CD4-positive, alpha-beta T cell (primary cell): ENCODE data around the gene NAPB. TPM values are rescaled to one million over a fixed set of nuclear protein-coding genes. Genes with fewer than 3 reads are reported as not detected.

Experiments used
- ATAC-seq: fragments of 200-7000 bp; cut with Tn5 transposase; one replicate; pipeline ENCODE4 v1.10.0; 2022; ENCODE audit warnings: mild to moderate bottlenecking; ENCODE audit not compliant: poor library complexity
- CTCF ChIA-PET: fragments of 350-600 bp; sonication (Branson Sonifier 250); formaldehyde crosslinking; loops from one replicate; lab custom pipeline; 2021; ENCODE audit warnings: antibody characterized with exemption, inconsistent platforms; lab: Charles Lee
- POLR2A ChIA-PET: fragments of 350-600 bp; sonication (Branson Sonifier 250); formaldehyde crosslinking; loops from one replicate; lab custom pipeline; 2021; ENCODE audit warnings: antibody characterized with exemption, inconsistent platforms; lab: Charles Lee
- DNase-seq, 14 experiments: peaks; one replicate each; pipeline ENCODE4 v3.0.0-alpha.2; 2013 to 2020; ENCODE audit warnings: mixed read lengths in 2 of 14
- H3K27ac ChIP-seq, 2 donors: one replicate each; pipeline versions ENCODE4 v1.5.1 to v1.7.0; 2013; ENCODE audit warnings: low read length in 2 of 2, low read depth in 1 of 2, mild to moderate bottlenecking in 1 of 2
- H3K27me3 ChIP-seq, 2 experiments: 1 replicate in 1 of 2; 2 replicates in 1 of 2; pipeline versions ENCODE4 v1.6.1 to v1.7.0; 2013; ENCODE audit warnings: low read length in 2 of 2, control low read depth in 1 of 2, mild to moderate bottlenecking in 1 of 2, moderate library complexity in 1 of 2; ENCODE audit not compliant: insufficient read depth in 2 of 2, control insufficient read depth in 1 of 2
- H3K36me3 ChIP-seq: one replicate; pipeline ENCODE4 v1.6.1; 2013; ENCODE audit warnings: low read length, control low read depth; ENCODE audit not compliant: insufficient read depth
- H3K4me1 ChIP-seq: one replicate; pipeline ENCODE4 v1.6.1; 2013; ENCODE audit warnings: low read length, control low read depth; ENCODE audit not compliant: insufficient read depth
- H3K4me3 ChIP-seq: one replicate; pipeline ENCODE4 v1.5.1; 2013; ENCODE audit warnings: mild to moderate bottlenecking, low read length, moderate library complexity
- H3K9me3 ChIP-seq, 2 experiments: 1 replicate in 1 of 2; 2 replicates in 1 of 2; pipeline versions ENCODE4 v1.6.1 to v1.7.0; 2013; ENCODE audit warnings: low read length in 2 of 2, mild to moderate bottlenecking in 2 of 2, control low read depth in 1 of 2, moderate library complexity in 1 of 2; ENCODE audit not compliant: control insufficient read depth in 1 of 2, insufficient read depth in 1 of 2
- H3K27ac Mint-ChIP-seq: one replicate; pipeline ENCODE4 v1.8.0; 2020; ENCODE audit warnings: mixed read lengths
- H3K27me3 Mint-ChIP-seq: one replicate; pipeline ENCODE4 v1.8.0; 2021; ENCODE audit warnings: mixed read lengths
- H3K36me3 Mint-ChIP-seq: one replicate; pipeline ENCODE4 v1.8.0; 2021; ENCODE audit warnings: low read depth, mixed read lengths
- H3K4me1 Mint-ChIP-seq: one replicate; pipeline ENCODE4 v1.8.0; 2021; ENCODE audit warnings: low read depth, mixed read lengths
- H3K4me3 Mint-ChIP-seq: one replicate; pipeline ENCODE4 v1.8.0; 2020; ENCODE audit warnings: mild to moderate bottlenecking, mixed read lengths
- H3K9me3 Mint-ChIP-seq: one replicate; pipeline ENCODE4 v1.8.0; 2020; ENCODE audit warnings: mixed read lengths
- CTCF ChIP-seq: fragments of 200-600 bp; IDR thresholded peaks from one replicate; pipeline ENCODE4 v1.8.0; 2022; ENCODE audit warnings: antibody characterized with exemption, mild to moderate bottlenecking
- intact Hi-C, 2 experiments: fragments of 100-400 bp; cut with DNase I in 1 of 2; cut with micrococcal nuclease in 1 of 2; formaldehyde crosslinking; loops; one replicate each; pipeline versions ENCODE4 v1.15.1 to v1.9.0; 2023 to 2025; cut with DNase I, micrococcal nuclease
- total RNA-seq, 174 experiments: library from RNA in 2 of 174; stranded (reverse) in 2 of 174; gene quantifications; one replicate each; pipeline ENCODE4 v1.2.3 and lab custom pipeline; 2021 to 2026

Gene NAPB
- total RNA-seq, 2 experiments from 2014 or later = 7.5 to 8.9 TPM

GRCh38 chr20:23358923-23359593 is 62.2 kb downstream of the NAPB start:
- ChIA-PET CTCF (interaction anchor here (1.7 to 2.0 kb wide), 2 partner anchors 9 to 62 kb away, joined by 7 to 22 read pairs; partner anchors contain the start of genes NAPB and NXT1), POLR2A (interaction anchor here (2.7 to 3.3 kb wide), 2 partner anchors 9 to 61 kb away, joined by 36 to 83 read pairs; partner anchors contain the start of genes NAPB and NXT1)
- no peak for TF ChIP-seq CTCF
- peak overlapping the region; percentile 99 for H3K27ac Mint-ChIP-seq
- peak in 1 of 14 experiments; percentile 11 for DNase-seq
- no peaks in the 10 kb centered on the region for H3K27me3 ChIP-seq
- no peaks in the 10 kb centered on the region for H3K9me3 ChIP-seq
- H3K4me1 ChIP-seq = peaks cover 35% of the 10 kb centered on the region
- no peaks in the 10 kb centered on the region for H3K9me3 Mint-ChIP-seq
- H3K4me3 ChIP-seq = no peak overlapping the region
- ATAC-seq = no peak
- H3K27ac ChIP-seq = no peak overlapping the region
- peak overlapping the region; percentile 88 for H3K4me3 Mint-ChIP-seq
- H3K36me3 Mint-ChIP-seq = peaks cover 30% of the 10 kb centered on the region
- no peaks in the 10 kb centered on the region for H3K27me3 Mint-ChIP-seq
- peaks cover 45% of the 10 kb centered on the region for H3K4me1 Mint-ChIP-seq
- intact Hi-C loops = loop anchor here (1.0 to 5.0 kb wide), 2 partner anchors 9 to 1838 kb away; partner anchors contain the start of genes ENTPD6 (in 1 of the 2) and NXT1 (in 1 of the 2)
- H3K36me3 ChIP-seq = peaks cover 14% of the 10 kb centered on the region

GRCh38 chr20:23358563-23358906 is 62.8 kb downstream of the NAPB start:
- H3K27ac Mint-ChIP-seq = peak overlapping the region; percentile 99
- H3K4me3 Mint-ChIP-seq = peak overlapping the region; percentile 88
- Histone ChIP-seq H3K9me3 (no peaks in the 10 kb centered on the region), H3K27me3 (no peaks in the 10 kb centered on the region), H3K4me3 (peak overlapping the region; percentile 93), H3K36me3 (peaks cover 15% of the 10 kb centered on the region), H3K27ac (peak overlapping the region; percentile 76 to 95), H3K4me1 (peaks cover 34% of the 10 kb centered on the region)
- ATAC-seq (no peak), DNase-seq (no peak)
- ChIA-PET POLR2A (interaction anchor here (1.4 to 3.3 kb wide), 3 partner anchors 8 to 62 kb away, joined by 4 to 83 read pairs (median 36); partner anchors contain the start of genes NAPB and NXT1), CTCF (interaction anchor here (1.7 to 2.0 kb wide), 2 partner anchors 9 to 63 kb away, joined by 7 to 22 read pairs; partner anchors contain the start of genes NAPB and NXT1)
- TF ChIP-seq CTCF = no peak
- H3K36me3 Mint-ChIP-seq = peaks cover 26% of the 10 kb centered on the region
- no peaks in the 10 kb centered on the region for H3K9me3 Mint-ChIP-seq
- intact Hi-C loops = loop anchor here (1.0 to 5.0 kb wide), 2 partner anchors 8 to 1839 kb away; partner anchors contain the start of genes ENTPD6 (in 1 of the 2) and NXT1 (in 1 of the 2)
- H3K27me3 Mint-ChIP-seq = no peaks in the 10 kb centered on the region
- H3K4me1 Mint-ChIP-seq = peaks cover 40% of the 10 kb centered on the region

- Histone ChIP-seq H3K9me3 (no peaks in the 10 kb centered on the region), H3K36me3 (peaks cover 15% of the 10 kb centered on the region), H3K4me3 (peak overlapping the region; percentile 93), H3K27me3 (no peaks in the 10 kb centered on the region), H3K4me1 (peaks cover 28% of the 10 kb centered on the region), H3K27ac (peak overlapping the region; percentile 91 to 95)
- Mint-ChIP-seq H3K27ac (peak overlapping the region; percentile 99), H3K4me1 (peaks cover 35% of the 10 kb centered on the region), H3K4me3 (peak overlapping the region; percentile 88), H3K9me3 (no peaks in the 10 kb centered on the region), H3K27me3 (no peaks in the 10 kb centered on the region), H3K36me3 (peaks cover 20% of the 10 kb centered on the region)
- peak; percentile 98 to 100 (median 100) for DNase-seq
- no peak for TF ChIP-seq CTCF
- ChIA-PET POLR2A (interaction anchor here (1.1 to 3.3 kb wide), 4 partner anchors 7 to 62 kb away, joined by 3 to 83 read pairs (median 20); partner anchors contain the start of genes NAPB and NXT1), CTCF (interaction anchor here (1.7 to 2.0 kb wide), 2 partner anchors 8 to 64 kb away, joined by 7 to 22 read pairs; partner anchors contain the start of genes NAPB and NXT1)
- ATAC-seq = peak; percentile 69
- intact Hi-C loops = loop anchor here (1.0 to 5.0 kb wide), 2 partner anchors 8 to 1839 kb away; partner anchors contain the start of genes ENTPD6 (in 1 of the 2) and NXT1 (in 1 of the 2)
These were observed 63.3 kb downstream of the NAPB start for GRCh38 chr20:23357767-23358562.
